Colon (tissue), 2 donors: ENCODE data around the gene NECTIN4.
"Not testable (repeated sequence)": the region's sequence is repeated elsewhere in the genome, so short reads cannot be mapped to it uniquely, and the experiment has no call there.

Experiments
- FAIRE-seq: peaks from 2 replicates; lab custom pipeline; 2012; peaks lifted over from hg19 to GRCh38; lab: Jason Lieb, UNC
- donor health status: control.
- donor health status: control.

NECTIN4 gene

DNA sequence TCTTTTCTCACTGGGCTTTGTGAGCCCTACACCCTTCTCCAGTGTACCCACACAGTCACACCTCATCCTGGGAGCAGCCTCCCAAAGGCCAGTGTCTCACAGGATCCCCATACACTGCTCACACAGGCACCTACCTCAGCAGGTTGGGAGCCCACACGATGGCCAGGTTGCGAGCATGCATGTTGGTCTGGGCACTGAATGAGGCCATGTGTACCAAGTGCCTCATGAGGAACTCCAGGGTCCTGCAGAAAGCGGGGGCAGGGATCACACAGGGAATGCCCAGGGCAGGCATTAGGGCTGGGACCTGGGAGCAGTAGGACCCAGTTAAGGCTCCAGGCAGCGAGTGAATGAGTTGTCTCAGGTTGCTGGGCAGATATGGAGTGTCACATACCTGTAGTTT, 35.1 kb downstream of the NECTIN4 start:
- FAIRE-seq: no peak

DNA sequence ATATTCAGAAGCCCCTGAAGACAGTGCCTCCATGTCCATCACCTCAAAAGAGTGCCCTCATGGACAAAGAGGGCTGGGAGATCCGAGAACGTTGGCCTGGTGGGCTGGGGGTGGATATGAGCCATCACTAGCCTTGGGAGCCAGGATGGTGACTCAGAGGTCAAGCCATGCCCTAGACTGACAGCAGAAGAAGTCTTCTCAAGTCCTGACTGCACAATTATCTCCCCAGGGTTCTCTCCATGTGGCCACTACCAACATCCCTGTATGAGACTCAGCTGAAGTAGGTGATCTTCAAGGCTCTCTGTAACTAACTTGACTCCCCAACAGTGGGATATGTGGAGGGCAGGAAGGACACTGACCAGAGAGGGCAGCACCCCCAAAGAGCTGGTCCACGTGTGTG, 36.5 kb downstream of the NECTIN4 start:
- no peak for FAIRE-seq

DNA sequence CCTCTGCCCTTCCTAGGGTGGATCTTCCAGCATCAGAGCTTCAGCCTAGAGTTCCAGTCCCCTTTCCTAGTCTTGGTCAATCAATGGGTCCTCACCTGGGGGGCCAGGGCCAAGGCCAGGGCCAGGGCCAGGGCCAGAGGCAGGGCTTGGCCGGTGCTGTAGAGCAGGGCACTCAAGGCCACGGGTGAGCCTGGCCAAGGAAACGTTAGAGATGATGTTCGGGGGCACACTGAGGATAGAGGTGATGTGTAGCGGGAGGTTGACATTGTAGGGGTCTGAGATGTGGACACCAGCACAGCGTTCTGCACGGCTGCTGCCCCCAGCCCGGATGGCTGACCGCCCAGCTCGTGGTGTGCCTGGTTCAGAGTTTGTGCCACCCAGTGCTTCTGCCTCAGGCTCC, 38.1 kb downstream of the NECTIN4 start:
- FAIRE-seq: no peak

DNA sequence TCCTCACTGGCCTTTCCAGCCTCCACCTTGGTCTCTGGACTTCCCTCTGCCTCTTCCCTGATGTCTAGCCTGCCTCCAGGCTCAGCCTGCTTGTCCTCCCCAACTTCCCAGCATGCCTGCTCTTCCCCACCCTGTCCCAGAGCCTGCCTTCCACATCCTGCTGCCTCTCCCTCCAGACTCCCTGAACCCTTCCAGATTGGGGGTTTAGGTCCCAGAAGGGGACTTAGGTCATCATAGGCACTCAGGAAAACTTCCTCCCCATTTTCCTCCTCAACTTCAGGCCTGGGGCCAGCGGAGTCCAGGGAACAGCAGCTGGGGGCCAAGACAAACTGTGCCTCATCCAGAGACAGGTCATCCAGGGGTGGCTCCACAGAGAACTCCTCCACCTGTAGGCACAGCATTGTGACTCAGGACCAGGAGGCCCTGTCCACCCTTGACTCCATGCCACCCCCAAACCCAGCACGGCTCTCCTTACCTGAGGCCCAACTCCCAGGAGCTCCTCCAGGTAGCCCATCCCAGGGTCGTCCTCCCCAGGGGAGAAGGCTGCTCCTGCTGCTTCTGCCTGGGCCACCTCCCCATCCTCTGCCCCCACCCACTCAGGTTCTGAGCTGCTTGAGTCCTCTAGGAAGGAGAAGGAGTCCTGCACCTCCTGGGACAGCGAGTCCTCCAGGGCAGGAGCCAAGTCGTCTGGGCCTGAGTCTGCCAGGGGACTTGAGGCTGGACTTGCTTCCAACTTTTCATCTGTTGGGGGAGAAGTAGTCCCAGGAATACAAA, 40.2 kb downstream of the NECTIN4 start:
- FAIRE-seq: no peak

DNA sequence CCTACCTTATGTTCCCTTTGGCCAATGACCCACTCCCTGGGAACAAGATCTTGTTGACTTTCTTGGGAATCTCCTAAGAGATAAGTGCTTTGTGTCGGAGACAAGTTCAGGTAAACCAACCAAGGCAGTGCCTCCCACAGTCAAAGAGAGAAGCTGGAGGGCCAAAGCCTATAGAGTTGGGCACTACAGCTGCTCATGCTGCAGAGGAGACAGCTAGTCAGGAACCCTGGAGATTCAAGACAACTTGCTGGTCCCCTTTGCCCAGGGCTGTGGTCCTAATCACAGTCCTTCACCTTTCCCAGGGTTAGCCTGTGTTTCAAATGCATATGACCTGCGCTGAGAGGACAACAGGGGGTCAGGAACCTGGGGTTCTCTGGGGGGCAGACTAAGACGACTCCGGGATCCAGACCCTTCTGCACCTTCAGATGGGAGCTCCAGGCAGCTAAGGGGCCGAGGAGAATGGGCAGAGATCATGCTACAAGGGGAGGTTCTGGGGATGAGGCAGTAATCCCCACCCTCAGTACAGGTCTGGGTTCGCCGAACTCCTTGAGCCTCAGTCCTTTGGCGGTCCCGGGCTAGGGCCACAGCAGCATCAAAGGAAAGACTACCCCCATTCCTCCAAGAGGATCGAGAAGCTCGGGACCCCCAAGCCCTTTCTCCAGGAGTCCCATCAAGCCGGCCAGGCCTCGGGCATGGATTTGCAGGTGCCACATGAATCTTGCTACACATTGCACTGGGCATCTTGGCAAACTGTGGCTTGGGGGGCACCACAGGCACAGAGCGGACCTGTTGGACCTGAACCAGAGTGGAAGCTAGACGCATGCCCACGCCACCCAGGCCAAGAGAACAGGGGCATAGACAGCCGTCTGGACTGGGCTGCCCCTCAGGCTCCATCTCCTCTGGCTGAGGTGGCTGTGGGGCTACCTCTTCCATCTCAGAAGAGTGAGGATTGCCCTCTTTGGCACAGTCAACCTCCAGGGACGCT, 41.6 kb downstream of the NECTIN4 start:
- FAIRE-seq: no peak

DNA sequence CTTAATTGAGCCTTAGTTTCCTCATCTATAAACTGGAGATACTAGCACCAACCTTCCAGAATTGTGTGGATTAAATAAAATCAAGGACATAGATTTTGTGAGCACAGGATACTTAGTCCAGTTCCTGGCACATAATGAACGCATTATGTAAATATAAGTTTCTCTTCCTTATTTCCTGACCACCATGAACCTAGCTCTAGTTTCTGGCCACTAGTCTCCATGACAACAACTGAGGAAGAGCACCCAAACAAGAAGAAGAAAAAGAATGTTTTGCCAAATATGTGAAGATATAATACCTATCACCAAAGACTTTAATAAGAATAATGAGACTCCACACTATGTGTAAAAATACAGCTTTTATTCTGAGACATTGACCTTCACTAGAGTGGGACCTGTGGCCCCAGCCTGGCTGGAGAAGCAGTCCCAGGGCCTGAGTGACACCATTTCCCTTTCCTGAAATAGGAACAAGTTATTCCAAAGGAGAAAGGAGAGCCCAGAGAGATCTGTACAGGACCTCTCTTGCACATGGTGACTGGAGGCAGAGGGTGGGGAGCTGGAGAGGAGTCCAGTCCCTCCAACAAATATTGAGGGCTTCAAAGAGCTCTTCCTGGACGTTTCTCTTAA, 42.6 kb downstream of the NECTIN4 start:
- no peak for FAIRE-seq

DNA sequence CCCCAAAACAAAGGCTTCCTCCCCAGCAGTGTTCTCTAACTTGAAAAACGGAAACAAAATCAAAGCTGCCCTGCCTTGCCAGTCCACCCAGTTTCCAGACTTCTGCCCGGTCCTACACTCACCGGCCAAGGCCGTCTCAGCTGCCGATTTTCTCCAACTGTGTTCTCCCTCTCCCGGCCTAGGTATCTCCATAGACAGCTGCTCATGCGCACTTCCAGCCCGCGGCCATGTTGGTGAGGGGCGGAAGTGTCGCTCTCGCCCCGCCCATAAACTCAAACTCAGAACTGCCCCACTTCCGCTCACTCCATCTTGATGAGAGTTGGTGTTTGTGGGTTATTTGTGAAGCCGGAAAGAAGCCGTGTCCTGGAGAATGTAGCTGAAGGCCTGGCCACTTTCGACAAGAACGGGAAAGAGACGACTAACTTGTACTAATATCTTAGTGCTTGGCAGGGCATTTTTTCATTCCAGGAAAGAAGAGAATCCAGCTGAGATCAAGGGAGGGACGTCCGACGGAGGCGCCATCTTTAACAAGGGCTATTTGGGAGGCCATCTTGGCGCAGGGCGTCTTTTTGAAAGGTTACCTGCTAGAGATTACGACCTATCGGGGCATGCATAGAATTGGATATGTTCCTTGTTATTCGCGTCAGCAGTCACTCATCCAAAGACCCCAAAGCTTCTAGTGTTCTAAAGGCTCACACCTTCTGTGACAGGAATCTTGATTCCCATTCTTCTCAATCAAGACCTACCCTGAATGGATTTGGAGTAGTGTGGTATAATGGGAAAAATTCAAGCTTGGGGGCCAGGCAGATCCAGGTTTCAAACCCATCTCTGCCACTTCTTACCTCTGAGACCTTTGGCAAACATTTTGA, 43.4 kb downstream of the NECTIN4 start, which contains the start of gene USF1:
TSS of gene USF1 (minus strand) at position 242 of the 869 bp plus-strand sequence. CDS start 2,702 bp downstream, outside the sequence.
- FAIRE-seq: no peak

DNA sequence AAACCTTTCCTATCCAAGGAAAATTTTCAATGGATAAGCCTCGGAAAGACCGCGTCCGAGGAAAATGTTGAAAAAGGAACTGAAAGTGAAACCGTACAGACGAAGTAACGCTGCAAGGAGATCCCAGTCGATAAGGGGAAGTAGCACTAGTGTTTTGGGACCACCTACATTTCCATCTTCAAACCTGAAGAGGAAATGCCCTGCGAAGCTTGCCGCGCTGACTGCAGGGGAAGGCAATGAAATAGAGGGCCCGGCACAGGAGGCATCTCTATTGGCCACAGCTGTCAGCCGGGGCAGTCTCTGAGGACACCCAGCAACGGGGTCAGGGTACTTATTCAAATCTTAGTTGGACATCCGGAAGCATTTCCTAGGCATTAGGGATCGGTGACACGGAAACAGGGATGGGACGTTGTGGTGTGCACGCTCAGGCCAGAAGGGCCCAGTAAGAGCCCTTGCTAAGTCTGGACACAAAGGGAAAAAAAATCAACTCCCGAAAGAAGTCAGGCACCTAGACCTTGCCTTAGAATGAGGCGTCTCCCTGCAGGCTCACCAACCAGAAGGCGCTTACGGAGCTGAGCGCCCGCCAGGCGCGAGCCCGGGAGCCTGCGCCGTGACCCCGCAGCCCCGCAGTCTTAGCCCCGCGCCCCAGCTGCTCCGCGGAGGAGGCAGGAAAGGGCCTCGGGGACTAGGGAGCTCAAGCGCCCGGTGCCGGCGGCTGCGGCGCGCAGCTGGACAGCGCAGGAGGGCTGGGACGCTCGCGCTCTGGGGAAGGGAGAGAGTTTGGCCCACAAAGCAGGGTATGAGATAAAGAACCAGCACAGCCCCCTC, 44.2 kb downstream of the NECTIN4 start:
- FAIRE-seq: no peak

DNA sequence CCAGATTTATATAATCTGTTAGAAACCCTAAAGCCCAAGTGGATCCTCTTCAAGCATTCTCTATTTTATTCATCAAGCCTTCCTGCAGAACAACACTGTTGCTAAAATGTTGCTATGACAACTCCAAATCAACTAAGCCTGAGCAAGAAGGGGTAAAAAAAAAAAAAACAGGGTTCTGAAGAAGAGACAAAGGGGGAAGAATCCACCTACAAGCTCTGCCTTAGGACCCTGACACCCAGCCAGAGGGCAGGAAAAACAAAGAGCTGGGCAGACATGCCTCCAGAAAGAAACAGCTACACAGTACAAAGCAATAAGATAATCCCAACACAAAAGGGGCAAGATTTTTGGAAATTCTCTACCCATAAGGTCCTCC, 44.8 kb downstream of the NECTIN4 start:
- FAIRE-seq: no peak

DNA sequence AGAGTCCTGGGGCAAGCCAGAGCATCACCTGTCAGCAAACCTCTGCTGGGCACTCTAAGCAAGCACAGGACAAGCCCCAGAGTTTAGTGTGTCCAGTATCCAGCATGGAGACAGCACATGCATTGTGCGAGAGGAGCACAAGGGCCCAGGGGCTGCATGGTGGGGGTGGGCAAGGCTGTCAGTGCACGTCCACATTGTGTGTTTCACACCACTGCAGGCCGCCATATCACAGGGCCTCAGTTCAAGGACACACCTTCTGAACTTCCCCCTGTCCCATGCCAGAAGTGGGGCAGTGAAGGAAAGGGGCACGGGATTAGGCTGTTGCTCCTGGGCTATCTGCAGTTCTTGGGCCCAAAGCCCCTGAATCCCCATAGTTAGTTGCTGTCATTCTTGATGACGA, 49.8 kb downstream of the NECTIN4 start:
- FAIRE-seq: no peak

DNA sequence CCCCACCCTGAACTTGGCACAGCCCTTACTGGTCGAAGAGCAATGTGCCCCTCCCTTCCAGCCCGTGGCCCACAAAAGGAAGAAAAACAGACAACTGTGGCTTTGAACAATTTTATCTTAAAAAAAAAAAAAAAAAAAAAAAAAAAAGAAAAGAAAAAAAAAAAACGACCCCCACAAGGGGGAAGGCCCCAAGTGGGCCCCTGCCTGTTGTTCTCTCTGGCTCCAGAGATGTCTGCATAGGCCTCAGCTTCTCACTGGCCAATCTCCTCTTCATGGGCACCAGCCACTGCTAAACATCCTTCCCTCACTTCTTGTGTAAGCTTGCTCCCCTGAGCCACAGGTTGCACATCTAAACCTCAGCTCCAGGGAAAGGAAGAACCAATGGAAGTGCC, 50.2 kb downstream of the NECTIN4 start:
- no peak for FAIRE-seq

DNA sequence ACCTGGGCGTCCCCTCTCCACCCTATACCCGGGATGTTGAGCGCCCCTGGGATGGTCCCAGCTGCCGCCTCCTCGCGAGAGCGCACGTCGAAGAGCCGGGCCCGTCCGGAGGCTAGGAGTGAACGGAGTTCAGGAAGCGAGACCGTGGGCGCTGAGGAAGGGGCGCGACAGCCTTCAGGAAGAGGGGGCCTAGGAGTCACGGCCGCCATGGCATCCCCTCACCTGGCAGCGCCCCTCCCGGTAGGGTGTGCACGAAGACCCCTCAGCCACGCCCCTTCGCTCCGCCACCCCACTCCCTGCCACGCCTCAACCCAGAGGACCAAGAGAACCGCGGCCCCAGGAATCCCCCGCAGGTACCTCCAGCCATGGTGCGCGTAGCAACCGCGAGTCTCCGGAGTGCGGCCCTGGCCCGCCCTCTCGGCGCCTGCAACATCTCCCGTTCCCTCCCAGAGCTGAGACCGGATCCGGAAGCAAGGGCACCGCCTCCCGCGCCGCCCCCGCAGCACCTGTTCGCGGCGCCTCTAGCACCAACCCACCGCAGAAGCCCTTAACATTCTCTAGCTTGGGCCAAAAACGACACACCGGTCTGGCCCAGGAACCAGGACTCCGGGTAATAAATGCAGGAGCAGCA, 50.7 kb downstream of the NECTIN4 start, which contains the start of gene TSTD1:
TSS of gene TSTD1 (minus strand) at position 442 of the 631 bp plus-strand sequence. CDS start at position 367, 75 bp downstream.
- FAIRE-seq: no peak

DNA sequence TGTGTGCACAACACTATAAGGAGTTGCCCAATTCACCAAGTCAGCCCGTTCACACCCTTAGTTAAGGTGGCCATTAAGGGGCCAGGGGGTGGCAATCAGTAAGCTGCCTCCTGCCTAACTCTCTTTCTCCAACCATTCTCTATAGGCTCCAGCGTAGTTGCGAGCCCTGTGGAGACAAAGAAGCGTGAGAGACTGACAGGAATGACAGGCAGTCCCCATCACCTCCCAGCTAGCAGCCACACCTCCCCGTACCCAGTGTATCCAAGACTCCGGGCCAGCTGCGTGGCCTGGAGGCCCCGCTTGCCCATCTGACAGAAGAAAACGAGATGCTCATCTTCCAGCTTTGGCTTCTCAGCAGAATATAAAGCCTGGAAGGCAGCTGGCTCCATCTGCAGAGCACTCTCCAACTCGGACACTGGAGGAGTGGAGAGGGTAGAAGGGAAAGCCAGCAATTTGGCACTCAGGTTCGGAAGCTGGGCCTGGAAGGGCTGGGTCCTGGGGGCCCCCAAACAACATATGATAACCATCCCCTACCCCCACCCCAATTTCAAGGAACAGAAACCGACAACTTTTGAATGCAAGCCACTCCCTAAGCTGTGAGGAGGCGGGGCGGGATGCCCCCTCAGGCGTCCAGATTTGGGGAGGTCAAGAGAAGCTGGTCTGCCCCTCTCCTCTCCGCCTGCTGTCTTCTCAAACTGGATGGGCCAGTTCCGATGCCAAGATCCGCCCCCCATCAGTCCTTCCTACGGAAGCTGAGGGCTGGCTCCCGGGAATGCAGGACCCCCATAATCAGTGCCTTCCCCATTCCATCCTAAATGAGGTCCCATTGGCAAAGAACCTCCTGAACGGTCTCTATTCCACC, 51.5 kb downstream of the NECTIN4 start:
- FAIRE-seq: no peak

DNA sequence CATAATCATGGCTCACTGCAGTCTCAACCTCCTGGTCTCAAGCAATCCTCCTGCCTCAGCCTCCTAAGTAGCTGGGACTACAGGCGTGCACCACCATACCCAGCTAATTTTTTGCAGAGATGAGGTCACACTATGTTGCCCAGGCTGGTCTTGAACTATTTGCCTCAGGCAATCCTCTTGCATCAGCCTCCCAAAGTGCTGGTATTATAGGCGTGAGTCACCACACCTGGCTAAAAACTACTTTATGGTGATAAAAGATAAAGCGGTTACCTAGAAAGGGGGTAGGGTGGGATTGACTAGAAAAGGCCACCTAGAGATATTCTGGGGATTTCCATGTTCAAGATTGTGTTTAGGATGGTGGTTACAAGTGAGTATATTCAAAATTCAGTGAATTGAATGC, 55.6 kb downstream of the NECTIN4 start:
- FAIRE-seq: no peak

DNA sequence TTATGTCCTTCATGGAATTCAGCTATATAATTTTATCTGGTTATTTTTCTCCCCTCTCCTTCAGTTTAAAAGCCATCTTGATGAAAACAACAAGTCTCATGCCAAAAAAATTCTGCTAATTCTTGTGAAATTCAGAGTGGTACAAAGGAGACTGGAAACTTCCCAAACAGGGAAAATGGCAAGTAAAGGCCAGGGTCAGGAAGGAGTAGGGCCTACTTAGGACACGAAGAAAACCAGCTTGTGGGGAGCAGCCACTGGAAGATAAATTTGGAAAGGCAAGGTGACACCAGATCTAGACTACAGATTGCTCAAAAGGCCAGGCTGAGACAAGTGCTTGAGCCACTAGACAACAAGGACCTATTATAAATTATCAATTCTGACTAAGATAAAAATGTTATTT, 56.9 kb downstream of the NECTIN4 start:
- FAIRE-seq: no peak

DNA sequence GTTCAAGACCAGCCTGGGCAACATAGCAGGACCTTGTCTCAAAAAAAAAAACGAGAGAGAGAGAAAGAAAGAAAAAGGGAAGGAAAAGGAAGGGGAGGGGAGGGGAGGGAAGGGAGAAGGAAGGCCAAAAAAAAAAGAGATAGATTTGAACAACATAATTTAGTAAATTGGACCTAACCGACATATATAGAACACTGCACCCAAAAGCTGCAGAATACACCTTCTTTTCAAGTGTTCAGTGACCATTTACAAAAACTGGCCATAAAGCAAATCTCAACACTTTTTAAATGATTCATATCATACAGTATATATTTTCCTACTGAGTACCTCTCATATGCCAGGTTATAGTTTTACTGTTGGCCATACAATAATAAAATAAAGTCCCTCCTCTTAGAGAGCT, 57.5 kb downstream of the NECTIN4 start:
- FAIRE-seq: no peak

DNA sequence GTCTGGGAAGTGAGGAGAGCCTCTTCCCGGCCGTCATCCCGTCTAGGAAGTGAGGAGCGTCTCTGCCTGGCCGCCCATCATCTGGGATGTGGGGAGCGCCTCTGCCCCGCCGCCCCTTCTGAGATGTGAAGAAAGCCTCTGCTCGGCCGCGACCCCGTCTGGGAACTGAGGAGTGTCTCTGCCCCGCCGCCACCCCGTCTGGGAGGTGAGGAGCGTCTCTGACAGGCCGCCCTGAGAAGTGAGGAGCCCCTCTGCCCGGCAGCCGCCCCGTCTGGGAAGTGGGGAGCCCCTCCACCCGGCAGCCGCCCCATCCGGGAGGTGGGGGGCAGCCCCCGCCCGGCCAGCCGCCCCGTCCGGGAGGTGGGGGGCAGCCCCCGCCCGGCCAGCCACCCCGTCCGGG, 59.9 kb downstream of the NECTIN4 start:
- FAIRE-seq: not testable (repeated sequence)

DNA sequence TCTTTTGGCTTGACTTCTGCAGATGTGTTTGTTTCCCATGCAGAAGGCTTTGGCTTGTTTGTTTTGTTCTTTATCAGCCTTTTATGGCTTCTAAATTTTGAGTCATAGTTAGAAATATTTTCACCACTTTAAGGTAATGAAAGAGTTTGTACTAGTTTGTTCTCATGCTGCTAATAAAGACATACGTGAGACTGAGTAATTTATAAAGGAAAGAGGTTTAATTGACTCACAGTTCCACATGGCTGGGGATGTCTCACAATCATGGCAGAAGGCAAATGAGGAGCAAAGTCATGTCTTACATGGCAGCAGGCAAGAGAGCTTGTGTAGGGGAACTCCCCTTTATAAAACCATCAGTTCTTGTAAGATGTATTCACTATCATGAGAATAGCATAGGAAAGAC, 62.4 kb downstream of the NECTIN4 start:
- FAIRE-seq: not testable (repeated sequence)

DNA sequence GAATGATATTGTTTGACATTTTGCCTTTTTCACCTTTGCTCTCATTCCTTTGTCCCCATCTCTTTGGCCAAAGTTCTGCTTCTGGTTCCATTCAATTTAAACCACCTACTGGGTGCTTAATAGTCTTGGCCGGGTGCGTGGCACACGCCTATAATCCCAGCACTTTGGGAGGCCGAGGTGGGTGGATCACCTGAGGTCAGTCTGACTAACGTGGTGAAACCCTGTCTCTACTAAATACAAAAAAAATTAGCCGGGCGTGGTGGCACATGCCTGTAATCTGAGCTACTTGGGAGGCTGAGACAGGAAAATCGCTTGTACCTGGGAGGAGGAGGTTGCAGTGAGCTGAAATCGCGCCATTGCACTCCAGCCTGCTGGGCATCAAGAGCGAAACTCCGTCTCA, 66.9 kb downstream of the NECTIN4 start:
- FAIRE-seq: not testable (repeated sequence)
